Central memory CD4-positive, alpha-beta T cell (primary cell): ENCODE data around the gene GALNT9.
A peak's percentile ranks its signal among the peaks of the same experiment; 100 is the strongest.
"Not testable (repeated sequence)": the region's sequence is repeated elsewhere in the genome, so short reads cannot be mapped to it uniquely, and the experiment has no call there.

ENCODE experiments used
- DNase-seq: peaks from one replicate; pipeline ENCODE4 v3.0.0; 2022

Gene GALNT9

DNA sequence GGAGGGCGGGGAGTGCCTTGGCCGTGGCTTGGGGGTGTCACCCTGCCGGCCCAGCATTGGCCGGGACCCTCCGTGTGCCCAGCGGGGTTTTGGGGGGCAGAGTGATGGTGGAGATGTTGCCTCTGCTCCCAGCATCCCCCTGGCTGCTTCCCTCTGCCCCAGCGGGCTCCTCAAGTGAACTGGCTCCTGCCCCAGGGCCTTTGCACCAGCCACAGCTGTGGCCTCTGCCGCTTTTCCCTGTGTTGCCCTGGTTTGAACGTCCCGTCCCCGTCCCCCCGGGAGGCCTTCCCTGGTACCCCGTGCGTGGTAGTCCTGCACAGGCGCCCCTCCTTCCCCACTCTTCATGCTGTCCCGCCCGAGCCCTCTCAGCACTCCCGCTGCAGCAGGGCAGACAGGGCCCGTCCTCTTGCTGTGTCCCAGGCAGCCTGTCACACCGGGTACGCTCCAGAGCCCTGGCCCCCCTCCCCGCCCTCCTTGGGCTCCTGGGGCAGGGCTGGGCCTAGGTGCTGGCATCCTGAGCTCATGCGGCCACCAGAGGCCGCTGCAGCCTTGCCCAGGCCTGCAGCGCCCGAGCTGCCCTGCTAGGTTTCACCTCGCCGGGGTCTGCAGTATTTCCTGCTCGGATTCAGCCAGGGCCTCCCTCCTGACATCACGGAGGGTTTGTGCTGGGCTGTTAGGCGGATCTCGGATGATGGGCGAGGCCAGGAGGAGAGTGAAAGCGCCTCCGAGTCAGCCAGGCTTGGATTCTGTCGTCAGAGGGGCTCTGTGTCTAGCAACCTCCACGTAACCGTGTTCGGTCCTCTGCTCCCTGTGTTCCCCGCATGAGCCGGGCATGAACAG, 175.7 kb downstream of the GALNT9 start:
- DNase-seq, result peak; percentile 69

DNA sequence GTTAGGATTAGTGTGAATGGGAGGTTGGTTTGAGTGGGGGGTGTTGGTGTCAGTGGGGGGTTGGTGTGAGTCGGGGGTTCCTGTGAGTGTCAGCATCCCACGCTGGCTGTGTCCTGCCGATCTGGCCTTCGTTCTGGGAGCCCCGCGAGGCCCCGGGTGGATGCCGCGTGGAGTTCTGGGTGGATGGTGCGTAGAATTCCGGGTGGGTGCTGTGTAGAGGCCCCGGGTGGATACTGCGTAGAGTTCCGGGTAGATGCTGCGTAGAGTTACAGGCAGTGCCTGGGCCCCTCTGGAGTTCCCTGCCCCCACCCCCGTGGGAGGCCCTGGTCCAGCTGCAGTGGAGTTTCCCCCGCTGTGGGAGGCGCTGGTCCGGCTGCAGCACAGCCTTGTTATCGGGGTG, 176.4 kb downstream of the GALNT9 start:
- no peak for DNase-seq

DNA sequence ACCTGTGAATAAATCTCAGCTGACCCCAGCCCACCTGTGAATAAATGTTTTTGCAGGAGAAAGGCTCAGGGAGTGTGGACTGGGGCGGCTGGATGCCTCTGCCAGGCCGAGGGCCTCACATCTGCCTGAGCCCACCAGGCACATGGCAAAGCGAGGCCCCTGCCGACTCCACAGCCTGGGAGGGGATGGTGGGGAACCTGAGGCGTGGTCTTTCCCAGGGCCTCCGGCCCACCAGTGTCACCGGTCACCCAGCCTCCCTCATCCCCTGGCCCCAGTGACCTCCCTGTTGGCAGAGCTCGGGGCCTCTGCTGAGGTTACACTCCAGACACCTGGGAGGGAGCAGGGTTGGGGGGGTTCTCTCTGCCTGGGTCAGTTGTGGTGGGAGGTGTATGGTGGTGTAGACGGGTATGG, 177.0 kb downstream of the GALNT9 start:
- no peak for DNase-seq

DNA sequence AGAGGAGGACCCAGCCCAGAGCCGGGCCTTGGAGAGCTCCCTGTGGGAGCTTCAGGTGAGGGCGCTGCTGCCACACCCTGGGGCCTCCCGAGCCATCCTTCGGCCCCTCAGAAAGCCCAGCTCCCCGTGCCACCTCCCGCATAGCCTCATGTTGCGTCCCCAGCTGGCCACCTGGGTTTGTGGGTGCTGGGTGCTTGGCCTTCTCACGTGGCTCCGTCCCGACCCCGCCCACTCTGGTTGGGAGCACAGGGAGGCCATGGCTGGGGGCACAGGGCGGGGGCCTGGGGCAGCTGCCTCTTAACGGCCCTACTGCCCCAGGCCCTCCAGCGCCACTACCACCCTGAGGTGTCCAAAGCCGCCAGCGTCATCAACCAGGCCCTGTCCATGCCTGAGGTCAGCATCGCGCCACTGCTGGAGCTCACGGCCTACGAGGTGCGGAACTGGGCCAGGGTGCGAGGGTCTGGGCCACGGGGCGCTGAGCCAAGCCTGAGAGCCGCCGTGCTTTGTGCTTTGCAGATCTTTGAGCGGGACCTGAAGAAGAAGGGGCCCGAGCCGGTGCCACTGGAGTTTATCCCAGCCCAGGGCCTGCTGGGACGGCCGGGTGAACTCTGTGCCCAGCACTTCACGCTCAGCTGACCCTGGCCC, 177.5 kb downstream of the GALNT9 start:
- DNase-seq, result no peak

GRCh38 chr12:132151145-132151765, 178.1 kb downstream of the GALNT9 start:
- DNase-seq, result no peak

DNA sequence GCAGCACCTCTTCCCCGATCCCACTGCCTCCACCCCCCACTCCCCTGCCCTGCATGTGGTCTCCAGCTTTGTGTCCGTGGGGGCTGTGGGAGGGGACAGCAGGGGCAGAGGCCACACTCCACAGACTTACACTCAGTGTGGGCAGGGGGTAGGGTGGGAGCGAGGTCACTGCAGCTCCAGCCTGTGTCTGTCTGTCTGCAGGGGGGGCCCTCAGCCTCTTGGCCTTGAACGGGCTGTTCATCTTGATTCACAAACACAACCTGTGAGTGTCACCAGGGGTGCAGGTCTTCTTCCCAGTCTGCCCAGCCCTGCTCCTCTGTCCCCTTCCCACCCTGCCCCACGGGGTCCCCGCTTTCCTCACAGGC, 178.6 kb downstream of the GALNT9 start:
- no peak for DNase-seq

- DNase-seq, result not testable (repeated sequence)
Observed at GRCh38 chr12:132149526-132149925, 179.9 kb downstream of the GALNT9 start.

- no peak for DNase-seq
Observed at GRCh38 chr12:132148368-132149045, 180.9 kb downstream of the GALNT9 start.

GRCh38 chr12:132147423-132148367, 181.7 kb downstream of the GALNT9 start:
- DNase-seq, result no peak

DNA sequence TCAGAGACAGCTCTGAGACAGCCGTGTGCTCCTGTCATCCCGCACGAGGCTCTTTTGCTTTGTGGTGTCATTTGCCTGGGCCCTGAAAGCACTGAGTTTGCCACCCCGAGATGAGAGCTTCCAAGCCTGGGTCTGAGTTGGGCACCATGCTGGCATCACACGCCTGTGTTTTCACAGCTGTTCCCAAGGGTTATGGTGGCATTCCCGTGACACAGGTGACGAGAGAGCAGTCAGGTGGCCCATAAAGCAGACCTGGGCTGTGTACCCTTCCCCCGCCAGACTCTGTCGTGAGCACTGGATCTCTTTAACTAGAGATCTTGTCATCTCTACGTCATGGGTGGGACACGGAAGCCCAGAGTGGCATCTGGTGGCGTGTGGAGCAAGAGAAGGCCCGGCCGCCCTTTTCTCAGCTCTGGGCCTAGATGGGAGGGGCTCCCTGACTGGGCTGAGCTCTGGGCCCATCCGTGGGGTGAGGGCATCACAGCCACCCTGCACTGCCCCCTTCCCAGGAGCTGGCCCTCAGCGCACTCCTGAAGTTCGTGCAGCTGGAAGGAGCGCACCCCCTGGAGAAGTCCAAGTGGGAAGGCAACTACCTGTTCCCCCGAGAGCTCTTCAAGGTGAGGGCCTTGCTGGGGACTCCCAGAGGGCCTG, 182.5 kb downstream of the GALNT9 start:
- no peak for DNase-seq
